Body of pancreas (tissue), 4 donors: Measurements from ENCODE around the gene LAMA2.

ENCODE experiments used
- POLR2A ChIP-seq, 3 donors: fragments of 450-650 bp; IDR thresholded peaks; one replicate each; pipeline ENCODE4 v1.6.1; 2016; ENCODE audit warnings: antibody characterized with exemption in 3 of 3, mild to moderate bottlenecking in 2 of 3
- TF ChIP-seq, protein P1 (sequence below), 7 experiments: fragments of 450-650 bp in 4 of 7; fragments of 200-600 bp in 3 of 7; sonication (generic) in 3 of 7; IDR thresholded peaks; one replicate each; pipeline ENCODE4 v1.5.1; 2016 to 2019; ENCODE audit warnings: antibody characterized with exemption in 7 of 7

DNA sequence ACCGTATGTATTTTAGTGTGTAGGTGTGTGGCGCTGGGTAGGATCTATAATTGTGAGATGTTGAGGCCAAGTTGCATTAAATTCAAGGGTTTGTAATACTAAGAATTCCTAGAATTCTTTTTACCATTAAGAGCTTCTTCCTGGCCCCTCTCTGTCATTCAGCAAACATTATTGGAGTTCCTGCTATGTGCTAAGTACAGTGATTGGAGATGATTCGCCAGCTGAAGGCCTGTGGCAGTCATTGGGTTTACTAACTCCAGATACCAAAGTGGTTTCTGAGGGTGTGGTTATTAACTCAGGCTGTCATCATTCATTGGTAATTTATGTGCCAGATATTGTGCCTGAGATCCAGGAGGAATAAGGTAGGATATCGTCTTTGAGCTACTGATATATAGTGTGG is 167.1 kb downstream of the LAMA2 start:
- TF ChIP-seq, protein P1, sequence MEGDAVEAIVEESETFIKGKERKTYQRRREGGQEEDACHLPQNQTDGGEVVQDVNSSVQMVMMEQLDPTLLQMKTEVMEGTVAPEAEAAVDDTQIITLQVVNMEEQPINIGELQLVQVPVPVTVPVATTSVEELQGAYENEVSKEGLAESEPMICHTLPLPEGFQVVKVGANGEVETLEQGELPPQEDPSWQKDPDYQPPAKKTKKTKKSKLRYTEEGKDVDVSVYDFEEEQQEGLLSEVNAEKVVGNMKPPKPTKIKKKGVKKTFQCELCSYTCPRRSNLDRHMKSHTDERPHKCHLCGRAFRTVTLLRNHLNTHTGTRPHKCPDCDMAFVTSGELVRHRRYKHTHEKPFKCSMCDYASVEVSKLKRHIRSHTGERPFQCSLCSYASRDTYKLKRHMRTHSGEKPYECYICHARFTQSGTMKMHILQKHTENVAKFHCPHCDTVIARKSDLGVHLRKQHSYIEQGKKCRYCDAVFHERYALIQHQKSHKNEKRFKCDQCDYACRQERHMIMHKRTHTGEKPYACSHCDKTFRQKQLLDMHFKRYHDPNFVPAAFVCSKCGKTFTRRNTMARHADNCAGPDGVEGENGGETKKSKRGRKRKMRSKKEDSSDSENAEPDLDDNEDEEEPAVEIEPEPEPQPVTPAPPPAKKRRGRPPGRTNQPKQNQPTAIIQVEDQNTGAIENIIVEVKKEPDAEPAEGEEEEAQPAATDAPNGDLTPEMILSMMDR (IDR thresholded peaks at IDR 0.05) = no peak
- no peak for TF ChIP-seq POLR2A (IDR thresholded peaks at IDR 0.05)
